K562 (cell line): ENCODE measurements around the gene SPATA32. TPM values are rescaled to one million over a fixed set of nuclear protein-coding genes. Genes with fewer than 3 reads are reported as not detected.
A peak's percentile ranks its signal among the peaks of the same experiment; 100 is the strongest.

ENCODE experiments used
- ATAC-seq: fragments of 200-7000 bp; cut with Tn5 transposase; 3 replicates; pipeline ENCODE4 v1.9.1; 2020; ENCODE audit warnings: moderate library complexity
- BruUV-seq: library from RNA; stranded (reverse); fragments of 400-500 nt; replicated peaks from 2 replicates; lab custom pipeline; 2021; lab: Mats Ljungman, UMichigan
- CTCF ChIA-PET: fragments of 300-600 bp; formaldehyde crosslinking; extraction: SDS; loops from one replicate; lab custom pipeline; 2021; ENCODE audit warnings: low intra/inter-chr PET ratio; lab: Yijun Ruan, JAX
- POLR2A ChIA-PET: fragments of 300-600, 350-650 bp; sonication (Branson Sonifier 250); formaldehyde crosslinking; extraction: SDS; loops from one replicate; lab custom pipeline; 2021; ENCODE audit warnings: antibody characterized with exemption, inconsistent platforms; lab: Yijun Ruan, JAX
- DNase-seq, 4 experiments: peaks; one replicate each; pipeline versions ENCODE4 v3.0.0 to v3.0.0-alpha.2; 2011 to 2018; ENCODE audit warnings: low spot score in 3 of 4, mixed read lengths in 3 of 4; ENCODE audit errors: extremely low read depth in 1 of 4
- FAIRE-seq: peaks from 2 replicates; lab custom pipeline; 2011; peaks lifted over from hg19 to GRCh38; lab: Jason Lieb, UNC
- H2AFZ ChIP-seq: 2 replicates; pipeline ENCODE4 v1.6.0; 2011; ENCODE audit warnings: low read depth, low read length, control low read depth, inconsistent platforms
- H3K27ac ChIP-seq: fragments of 200-600 bp; 3 replicates; pipeline ENCODE4 v1.8.0; 2011; ENCODE audit warnings: low read depth, mild to moderate bottlenecking, control low read depth, inconsistent platforms, low read length, moderate library complexity, mixed read lengths; ENCODE audit errors: extremely low read depth
- H3K27me3 ChIP-seq, 2 experiments: fragments of 300-600 bp in 1 of 2; 2 replicates in 1 of 2; 3 replicates in 1 of 2; pipeline versions ENCODE4 v1.6.0 to v1.8.0; 2011; ENCODE audit warnings: inconsistent platforms in 2 of 2, low read length in 2 of 2, mild to moderate bottlenecking in 1 of 2, mixed read lengths in 1 of 2, moderate library complexity in 1 of 2; ENCODE audit not compliant: control insufficient read depth in 2 of 2, insufficient read depth in 2 of 2
- H3K36me3 ChIP-seq: fragments of 300-600 bp; 3 replicates; pipeline ENCODE4 v1.8.0; 2011; ENCODE audit warnings: mild to moderate bottlenecking, low read length, inconsistent platforms; ENCODE audit not compliant: control insufficient read depth, insufficient read depth
- H3K4me1 ChIP-seq, 2 experiments: fragments of 200-600 bp in 1 of 2; replicated peaks in 1 of 2; 2 replicates in 1 of 2; 3 replicates in 1 of 2; pipeline versions ENCODE4 v1.5.1 to v1.8.0; 2011; ENCODE audit warnings: inconsistent platforms in 2 of 2, low read length in 2 of 2, mild to moderate bottlenecking in 1 of 2, mixed read lengths in 1 of 2, moderate library complexity in 1 of 2; ENCODE audit not compliant: control insufficient read depth in 2 of 2, insufficient read depth in 2 of 2
- H3K4me2 ChIP-seq: 2 replicates; pipeline ENCODE4 v1.6.1; 2011; ENCODE audit warnings: low read length, control low read depth, inconsistent platforms, mixed read lengths; ENCODE audit not compliant: insufficient read depth
- H3K4me3 ChIP-seq: fragments of 200-600 bp; sonication (generic), shearing (Covaris generic); 2 replicates; pipeline ENCODE4 v1.5.1; 2016; ENCODE audit warnings: control low read depth, inconsistent platforms
- H3K79me2 ChIP-seq: fragments of 200-600 bp; 3 replicates; pipeline ENCODE4 v1.8.0; 2011; ENCODE audit warnings: low read length, inconsistent platforms; ENCODE audit not compliant: control insufficient read depth, insufficient read depth
- H3K9ac ChIP-seq, 2 experiments: 2 replicates each; pipeline versions ENCODE4 v1.6.0 to v1.6.1; 2011; ENCODE audit warnings: low read depth in 2 of 2, low read length in 2 of 2, control low read depth in 1 of 2, inconsistent platforms in 1 of 2, mild to moderate bottlenecking in 1 of 2, mixed read lengths in 1 of 2; ENCODE audit not compliant: insufficient read depth in 1 of 2
- H3K9me1 ChIP-seq: one replicate; pipeline ENCODE4 v1.6.0; 2011; ENCODE audit warnings: inconsistent platforms, mild to moderate bottlenecking, low read length, moderate library complexity; ENCODE audit not compliant: control insufficient read depth, insufficient read depth
- H3K9me3 ChIP-seq: replicated peaks from 2 replicates; pipeline ENCODE4 v1.5.1; 2011; ENCODE audit warnings: low read depth, low read length, inconsistent platforms; ENCODE audit not compliant: control insufficient read depth, insufficient read depth
- H4K20me1 ChIP-seq: replicated peaks from 2 replicates; pipeline ENCODE4 v1.6.1; 2011; ENCODE audit warnings: low read length, inconsistent platforms, mixed read lengths; ENCODE audit not compliant: control insufficient read depth, insufficient read depth
- ARID2 ChIP-seq: fragments of 450-650 bp; IDR thresholded peaks from 2 replicates; pipeline ENCODE4 v1.6.1; 2017; ENCODE audit warnings: antibody characterized with exemption, mild to moderate bottlenecking
- E2F6 ChIP-seq, 2 experiments: IDR thresholded peaks; 2 replicates each; pipeline ENCODE4 v1.6.1; 2011; ENCODE audit warnings: borderline replicate concordance in 1 of 2, control low read depth in 1 of 2, low read depth in 1 of 2, low read length in 1 of 2, mild to moderate bottlenecking in 1 of 2, mixed read lengths in 1 of 2, moderate library complexity in 1 of 2; ENCODE audit not compliant: insufficient read depth in 1 of 2, insufficient read length in 1 of 2, poor library complexity in 1 of 2, severe bottlenecking in 1 of 2; ENCODE audit errors: extremely low read depth in 1 of 2
- HDAC1 ChIP-seq, 2 experiments: fragments of 450-650 bp; IDR thresholded peaks; 2 replicates each; pipeline ENCODE4 v1.6.1; 2016 to 2017; ENCODE audit warnings: inconsistent platforms in 1 of 2, mild to moderate bottlenecking in 1 of 2, moderate library complexity in 1 of 2
- SAP30 ChIP-seq: fragments of 200-600 bp; sonication (generic); IDR thresholded peaks from 2 replicates; pipeline ENCODE4 v1.6.1; 2012; ENCODE audit warnings: borderline replicate concordance, low read depth, mild to moderate bottlenecking, moderate library complexity, low read length, control low read depth, inconsistent platforms; ENCODE audit not compliant: insufficient read depth, poor library complexity, severe bottlenecking
- TBP ChIP-seq: optimal IDR thresholded peaks from 2 replicates; pipeline ENCODE3; 2011; ENCODE audit warnings: low read depth, low read length, improper control_type of control experiment
- TSC22D4 ChIP-seq: fragments of 450-650 bp; IDR thresholded peaks from 2 replicates; pipeline ENCODE4 v1.6.1; 2016; ENCODE audit warnings: missing genetic modification characterization, missing biosample characterization, control low read depth
- ZC3H4 ChIP-seq: sonication (generic); formaldehyde crosslinking; IDR thresholded peaks from 2 replicates; pipeline ENCODE4 v1.9.0; 2021; ENCODE audit warnings: missing genetic modification reagents, borderline replicate concordance
- ZEB2 ChIP-seq: fragments of 450-650 bp; IDR thresholded peaks from 2 replicates; pipeline ENCODE4 v1.6.1; 2016
- ZNF12 ChIP-seq: sonication (generic); formaldehyde crosslinking; IDR thresholded peaks from 2 replicates; pipeline ENCODE4 v1.4.0; 2020; ENCODE audit warnings: mild to moderate bottlenecking, missing genetic modification reagents
- ZNF354B ChIP-seq: fragments of 250-450 bp; sonication (Bioruptor Pico); IDR thresholded peaks from 2 replicates; pipeline ENCODE4 v1.4.0; 2020
- ZNF384 ChIP-seq: IDR thresholded peaks from 2 replicates; pipeline ENCODE4 v1.6.1; 2012; ENCODE audit warnings: low read depth, low read length, improper control_type of control experiment
- WGBS: fragments of 100-300 bp; shearing (Covaris generic); methylation state at CpG from one replicate; pipeline ENCODE4 v1.1.6; 2016; ENCODE audit warnings: low coverage, mixed read lengths; ENCODE audit not compliant: insufficient coverage; ENCODE audit errors: missing lambda C conversion rate; 5-methylcytosine and 5-hydroxymethylcytosine counted together
- in situ Hi-C: fragments of 300-500 bp; cut with MboI; formaldehyde crosslinking; loops from 4 replicates; pipeline ENCODE4 v1.15.0; 2018; ENCODE audit warnings: inconsistent platforms, mixed read lengths
- intact Hi-C: fragments of 100-400 bp; cut with micrococcal nuclease; formaldehyde crosslinking; loops from 2 replicates; pipeline ENCODE4 v1.14.2; 2022
- polyA plus RNA-seq, 8 experiments: library from polyadenylated mRNA; depleted of rRNA in 4 of 8; stranded (reverse) in 5 of 8; unstranded in 3 of 8; fragments of >200 nt; fragmentation: Nextera tagmentation in 2 of 8; fragmentation: Illumina TruSeq in 1 of 8; extraction: Ambion mirVana in 2 of 8; extraction: Trizol in 1 of 8; gene quantifications; 2 replicates each; pipeline versions ENCODE4 v1.2.1 to v1.2.3, GENCODE V29; 2011 to 2014; ENCODE audit warnings: inconsistent platforms in 1 of 8, missing spikeins in 1 of 8
- total RNA-seq, 7 experiments: library from RNA; depleted of rRNA in 6 of 7; stranded (reverse); fragments of >200 nt in 6 of 7; fragmentation: Illumina TruSeq in 2 of 7; extraction: Trizol in 2 of 7; gene quantifications; 2 replicates each; pipeline versions ENCODE4 v1.2.1 to v1.2.3, GENCODE V29; 2011 to 2021; ENCODE audit warnings: low replicate concordance in 1 of 7
- TF ChIP-seq, protein P1 (sequence below): fragments of 250-450 bp; sonication (Bioruptor Pico); IDR thresholded peaks from 2 replicates; pipeline ENCODE4 v1.9.0; 2021; ENCODE audit warnings: mild to moderate bottlenecking, inconsistent platforms
- TF ChIP-seq, protein P2 (sequence below), 2 experiments: IDR thresholded peaks; 2 replicates each; pipeline ENCODE4 v1.6.1; 2012; ENCODE audit warnings: improper control_type of control experiment in 2 of 2, low read depth in 2 of 2, low read length in 2 of 2, borderline replicate concordance in 1 of 2
- TF ChIP-seq, protein P3 (sequence below): sonication (generic); IDR thresholded peaks from 2 replicates; pipeline ENCODE4 v1.6.1; 2016

Gene SPATA32
- total and polyA plus RNA-seq, 9 of the 15 experiments (the other 6 are each of a cell fraction or from before 2014, with no cell fraction given), result 0.03 to 0.06 TPM; not detected in 7

DNA sequence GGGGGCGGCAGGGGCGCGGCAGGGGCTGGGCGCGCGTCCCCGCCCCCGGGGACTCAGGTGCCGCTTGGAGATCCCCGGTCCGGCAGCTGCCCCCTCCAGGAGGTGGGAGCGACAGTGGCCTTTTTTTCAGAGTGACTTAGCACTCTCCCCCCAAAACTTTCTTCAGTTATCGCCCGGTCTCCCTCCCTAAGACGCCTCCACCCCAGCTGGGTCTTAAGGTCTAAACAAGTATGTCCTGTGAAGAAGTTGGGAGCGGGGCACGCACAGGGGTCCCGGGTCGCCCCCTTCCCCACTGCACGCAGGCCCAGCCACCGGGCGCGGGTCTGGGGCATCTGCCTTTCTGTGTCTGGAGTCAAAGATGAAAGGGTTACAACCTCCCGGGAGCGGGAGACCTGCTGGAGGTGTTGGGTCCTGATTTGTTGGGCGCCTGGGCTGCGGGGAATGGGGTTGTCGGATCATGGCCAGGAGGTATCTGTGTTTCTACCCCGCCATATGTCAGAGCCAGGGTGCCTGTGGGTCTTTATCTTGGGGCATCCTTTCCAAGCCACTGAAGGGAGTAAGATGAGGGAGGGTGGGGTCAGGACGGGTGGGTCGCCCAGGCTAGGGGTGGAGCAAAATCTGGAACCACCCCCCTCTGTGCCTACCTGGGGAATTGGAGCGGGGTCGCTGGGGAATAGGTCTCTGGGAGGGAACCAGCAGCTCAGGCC, 39.5 kb downstream of the SPATA32 start:
- WGBS, result 2% methylated on average over 21 of the region's 33 CpGs
- intact Hi-C loops (no loop called here), in situ Hi-C loops (no loop called here)
- DNase-seq (peak; percentile 56 to 79 (median 71)), FAIRE-seq (no peak), ATAC-seq (no peak; the same call in 2 of the 3 replicates)
- no TSS peak for BruUV-seq
- no peaks in the 10 kb centered on the region for H3K9me1 ChIP-seq
- H3K4me3 ChIP-seq, result peak overlapping the region; percentile 61
- H3K9me3 ChIP-seq, result no peaks in the 10 kb centered on the region
- H3K36me3 ChIP-seq, result no peaks in the 10 kb centered on the region
- H4K20me1 ChIP-seq, result no peaks in the 10 kb centered on the region
- H3K9ac ChIP-seq, result peak overlapping the region; percentile 44 to 89
- peaks cover 48 to 64% of the 10 kb centered on the region in 2 experiments for H3K4me1 ChIP-seq
- H3K27me3 ChIP-seq, result no peaks in the 10 kb centered on the region
- peak overlapping the region; percentile 36; the same call in 1 of the 2 replicates for H2AFZ ChIP-seq
- ChIA-PET POLR2A (interaction anchor here (0.6 kb wide), 3 partner anchors 70 to 341 kb away, joined by 3 to 5 read pairs (median 3); partner anchors contain the start of gene HEXIM1), CTCF (no interaction called here)
- H3K27ac ChIP-seq, result peak overlapping the region; percentile 68; the same call in 1 of the 3 replicates
- peaks cover 53% of the 10 kb centered on the region for H3K79me2 ChIP-seq
- H3K4me2 ChIP-seq, result peak overlapping the region; percentile 65
- TF ChIP-seq ZNF12 (CRISPR knock-in tag) (peak; percentile 33; the same call in 1 of the 2 replicates), TBP (no peak), E2F6 (IDR thresholded peaks at IDR 0.05; ENCODE audit: borderline replicate concordance in 1 of 2, extremely low read depth in 1 of 2, insufficient read depth in 1 of 2, insufficient read length in 1 of 2, low read depth in 1 of 2, low read length in 1 of 2, poor library complexity in 1 of 2, severe bottlenecking in 1 of 2) (peak in 1 of 2 experiments; percentile 24), ZC3H4 (CRISPR knock-in tag) (no peak), ZNF384 (peak; percentile 48; the same call in 1 of the 2 replicates), ARID2 (no peak), ZNF354B (CRISPR knock-in tag) (no peak), TSC22D4 (tag) (no peak), HDAC1 (IDR thresholded peaks at IDR 0.05) (no peak), ZEB2 (no peak), SAP30 (no peak)
- TF ChIP-seq, protein P1, sequence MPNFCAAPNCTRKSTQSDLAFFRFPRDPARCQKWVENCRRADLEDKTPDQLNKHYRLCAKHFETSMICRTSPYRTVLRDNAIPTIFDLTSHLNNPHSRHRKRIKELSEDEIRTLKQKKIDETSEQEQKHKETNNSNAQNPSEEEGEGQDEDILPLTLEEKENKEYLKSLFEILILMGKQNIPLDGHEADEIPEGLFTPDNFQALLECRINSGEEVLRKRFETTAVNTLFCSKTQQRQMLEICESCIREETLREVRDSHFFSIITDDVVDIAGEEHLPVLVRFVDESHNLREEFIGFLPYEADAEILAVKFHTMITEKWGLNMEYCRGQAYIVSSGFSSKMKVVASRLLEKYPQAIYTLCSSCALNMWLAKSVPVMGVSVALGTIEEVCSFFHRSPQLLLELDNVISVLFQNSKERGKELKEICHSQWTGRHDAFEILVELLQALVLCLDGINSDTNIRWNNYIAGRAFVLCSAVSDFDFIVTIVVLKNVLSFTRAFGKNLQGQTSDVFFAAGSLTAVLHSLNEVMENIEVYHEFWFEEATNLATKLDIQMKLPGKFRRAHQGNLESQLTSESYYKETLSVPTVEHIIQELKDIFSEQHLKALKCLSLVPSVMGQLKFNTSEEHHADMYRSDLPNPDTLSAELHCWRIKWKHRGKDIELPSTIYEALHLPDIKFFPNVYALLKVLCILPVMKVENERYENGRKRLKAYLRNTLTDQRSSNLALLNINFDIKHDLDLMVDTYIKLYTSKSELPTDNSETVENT (CRISPR knock-in tag), result no peak
- TF ChIP-seq, protein P2, sequence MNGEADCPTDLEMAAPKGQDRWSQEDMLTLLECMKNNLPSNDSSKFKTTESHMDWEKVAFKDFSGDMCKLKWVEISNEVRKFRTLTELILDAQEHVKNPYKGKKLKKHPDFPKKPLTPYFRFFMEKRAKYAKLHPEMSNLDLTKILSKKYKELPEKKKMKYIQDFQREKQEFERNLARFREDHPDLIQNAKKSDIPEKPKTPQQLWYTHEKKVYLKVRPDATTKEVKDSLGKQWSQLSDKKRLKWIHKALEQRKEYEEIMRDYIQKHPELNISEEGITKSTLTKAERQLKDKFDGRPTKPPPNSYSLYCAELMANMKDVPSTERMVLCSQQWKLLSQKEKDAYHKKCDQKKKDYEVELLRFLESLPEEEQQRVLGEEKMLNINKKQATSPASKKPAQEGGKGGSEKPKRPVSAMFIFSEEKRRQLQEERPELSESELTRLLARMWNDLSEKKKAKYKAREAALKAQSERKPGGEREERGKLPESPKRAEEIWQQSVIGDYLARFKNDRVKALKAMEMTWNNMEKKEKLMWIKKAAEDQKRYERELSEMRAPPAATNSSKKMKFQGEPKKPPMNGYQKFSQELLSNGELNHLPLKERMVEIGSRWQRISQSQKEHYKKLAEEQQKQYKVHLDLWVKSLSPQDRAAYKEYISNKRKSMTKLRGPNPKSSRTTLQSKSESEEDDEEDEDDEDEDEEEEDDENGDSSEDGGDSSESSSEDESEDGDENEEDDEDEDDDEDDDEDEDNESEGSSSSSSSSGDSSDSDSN (IDR thresholded peaks at IDR 0.05; ENCODE audit: borderline replicate concordance in 1 of 2, low read depth in 2 of 2, low read length in 2 of 2), result 0 out of 4 replicates have a peak, but pooled peaks have one; percentile 20 to 43
- TF ChIP-seq, protein P3, sequence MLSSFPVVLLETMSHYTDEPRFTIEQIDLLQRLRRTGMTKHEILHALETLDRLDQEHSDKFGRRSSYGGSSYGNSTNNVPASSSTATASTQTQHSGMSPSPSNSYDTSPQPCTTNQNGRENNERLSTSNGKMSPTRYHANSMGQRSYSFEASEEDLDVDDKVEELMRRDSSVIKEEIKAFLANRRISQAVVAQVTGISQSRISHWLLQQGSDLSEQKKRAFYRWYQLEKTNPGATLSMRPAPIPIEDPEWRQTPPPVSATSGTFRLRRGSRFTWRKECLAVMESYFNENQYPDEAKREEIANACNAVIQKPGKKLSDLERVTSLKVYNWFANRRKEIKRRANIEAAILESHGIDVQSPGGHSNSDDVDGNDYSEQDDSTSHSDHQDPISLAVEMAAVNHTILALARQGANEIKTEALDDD, result no peak
